ENCODE data around the gene CIC. TPM values are rescaled to one million over a fixed set of nuclear protein-coding genes. Genes with fewer than 3 reads are reported as not detected.
"Not testable (repeated sequence)": the region's sequence is repeated elsewhere in the genome, so short reads cannot be mapped to it uniquely, and the experiment has no call there.

CIC gene
- total RNA-seq, 3 donors from 2014 or later: 54.9 to 67.3 (median 64.1) TPM

DNA sequence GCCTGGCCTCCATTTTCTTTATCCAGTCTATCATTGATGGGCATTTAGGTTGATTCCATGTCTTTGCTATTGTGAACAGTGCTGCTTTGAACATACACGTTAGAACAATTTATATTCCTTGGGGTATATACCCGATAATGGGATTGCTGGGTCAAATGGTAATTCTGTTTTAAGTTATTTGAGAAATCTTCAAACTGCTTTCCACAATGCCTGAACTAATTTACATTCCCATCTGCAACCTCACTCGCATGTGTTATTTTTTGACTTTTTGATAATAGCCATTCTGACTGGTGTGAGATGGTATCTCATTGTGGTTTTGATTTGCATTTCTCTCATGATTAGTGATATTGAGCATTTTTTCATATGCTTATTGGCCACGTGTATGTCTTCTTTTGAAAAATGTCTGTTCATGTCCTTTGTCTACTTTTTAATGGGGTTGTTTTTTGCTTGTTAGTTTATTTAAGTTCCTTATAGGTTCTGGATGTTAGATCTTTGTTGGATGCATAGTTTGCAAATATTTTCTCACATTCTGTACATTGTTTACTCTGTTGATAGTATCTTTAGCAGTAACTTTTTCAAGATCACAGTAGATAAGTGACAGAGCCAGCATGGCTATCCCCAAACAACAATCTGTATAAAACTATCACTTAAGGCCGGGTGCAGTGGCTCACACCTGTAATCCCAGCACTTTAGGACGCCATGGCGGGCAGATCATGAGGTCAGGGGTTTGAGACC, 70.2 kb downstream of the CIC start:
- not testable (repeated sequence) for DNase-seq; H3K9me3 Mint-ChIP-seq; H3K27me3 Mint-ChIP-seq (ENCODE audit: low read depth); H3K4me3 Mint-ChIP-seq; ATAC-seq; H3K36me3 Mint-ChIP-seq (ENCODE audit: insufficient read depth); H3K4me1 Mint-ChIP-seq (ENCODE audit: low read depth)

DNA sequence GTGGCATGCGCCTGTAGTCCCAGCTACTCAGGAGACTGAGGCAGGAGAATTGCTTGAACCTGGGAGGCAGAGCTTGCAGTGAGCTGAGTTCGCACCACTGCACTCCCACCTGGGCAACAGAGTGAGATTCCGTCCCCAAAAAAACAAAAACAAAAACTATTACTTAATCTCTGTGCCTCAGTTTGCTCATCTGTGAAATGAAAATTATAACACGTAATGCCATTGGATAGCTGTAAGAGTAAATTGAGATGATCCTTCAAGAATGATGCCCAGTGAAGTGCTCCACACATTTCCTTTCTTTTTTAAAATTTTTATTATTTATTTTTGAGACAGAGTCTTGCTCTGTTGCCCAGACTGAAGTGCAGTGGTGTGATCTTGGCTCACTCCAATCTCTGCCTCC, 70.9 kb downstream of the CIC start:
- DNase-seq; H3K4me3 Mint-ChIP-seq; H3K9me3 Mint-ChIP-seq; ATAC-seq; H3K4me1 Mint-ChIP-seq (ENCODE audit: low read depth); H3K36me3 Mint-ChIP-seq (ENCODE audit: insufficient read depth); H3K27me3 Mint-ChIP-seq (ENCODE audit: low read depth): not testable (repeated sequence)

DNA sequence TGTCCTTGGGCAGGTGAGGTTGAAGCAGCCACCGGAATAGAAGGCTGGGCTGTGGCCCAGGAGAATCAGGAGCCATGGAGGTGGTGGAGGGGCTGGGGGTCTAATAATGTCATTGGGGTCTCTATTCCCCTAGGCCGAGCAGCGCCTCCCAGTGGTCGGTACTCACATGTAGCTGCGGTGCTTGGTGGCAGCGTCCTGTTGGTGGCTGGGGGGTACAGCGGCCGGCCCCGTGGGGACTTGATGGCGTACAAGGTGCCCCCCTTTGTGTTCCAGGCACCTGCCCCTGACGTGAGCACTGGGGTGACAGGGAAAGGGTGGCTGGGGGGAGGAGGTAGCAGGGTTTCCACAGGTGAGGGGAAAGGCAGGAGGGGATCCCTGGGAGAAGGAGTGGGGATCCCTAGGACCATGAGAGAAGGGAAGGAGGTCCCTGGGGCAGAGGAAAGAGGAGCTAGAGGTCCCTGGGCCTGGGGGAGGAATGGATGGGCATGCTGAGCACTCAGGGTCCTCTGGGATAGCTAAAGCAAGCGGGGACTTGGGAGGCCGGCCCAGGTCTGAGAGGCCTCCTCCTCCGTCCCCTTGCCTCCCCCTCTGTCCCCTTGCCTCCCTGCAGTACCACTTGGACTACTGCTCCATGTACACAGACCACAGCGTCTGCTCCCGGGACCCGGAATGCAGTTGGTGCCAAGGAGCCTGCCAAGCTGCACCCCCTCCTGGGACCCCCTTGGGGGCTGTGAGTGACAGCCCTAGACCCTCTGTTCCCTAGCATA, 74.5 kb downstream of the CIC start:
- peaks cover 9% of the 10 kb centered on the region for H3K36me3 Mint-ChIP-seq (ENCODE audit: insufficient read depth)
- H3K4me3 Mint-ChIP-seq: no peak overlapping the region
- no peaks in the 10 kb centered on the region for H3K27me3 Mint-ChIP-seq (ENCODE audit: low read depth)
- DNase-seq (no peak), ATAC-seq (no peak)
- no peaks in the 10 kb centered on the region for H3K9me3 Mint-ChIP-seq
- no peaks in the 10 kb centered on the region for H3K4me1 Mint-ChIP-seq (ENCODE audit: low read depth)

DNA sequence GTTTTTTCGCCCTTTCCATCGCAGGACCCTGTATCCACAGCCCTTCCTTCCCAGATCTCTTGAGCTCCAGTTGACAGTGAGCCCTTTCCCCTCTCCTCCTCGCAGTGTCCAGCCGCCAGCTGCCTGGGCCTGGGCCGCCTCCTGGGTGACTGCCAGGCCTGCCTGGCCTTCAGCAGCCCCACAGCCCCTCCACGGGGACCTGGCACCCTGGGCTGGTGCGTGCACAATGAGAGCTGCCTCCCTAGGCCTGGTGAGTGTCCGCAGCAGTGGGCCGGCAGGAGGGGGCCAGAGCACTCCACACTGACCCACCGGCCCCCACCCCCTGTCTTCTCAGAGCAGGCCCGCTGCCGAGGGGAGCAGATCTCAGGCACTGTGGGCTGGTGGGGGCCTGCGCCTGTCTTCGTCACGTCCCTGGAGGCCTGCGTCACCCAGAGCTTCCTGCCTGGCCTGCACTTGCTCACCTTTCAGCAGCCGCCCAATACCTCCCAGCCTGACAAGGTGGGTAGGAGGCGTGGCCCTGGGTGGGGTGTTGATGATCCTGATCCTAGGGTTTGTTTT, 75.4 kb downstream of the CIC start:
- ATAC-seq (no peak), DNase-seq (no peak)
- H3K36me3 Mint-ChIP-seq (ENCODE audit: insufficient read depth): peaks cover 9% of the 10 kb centered on the region
- no peaks in the 10 kb centered on the region for H3K27me3 Mint-ChIP-seq (ENCODE audit: low read depth)
- H3K9me3 Mint-ChIP-seq: no peaks in the 10 kb centered on the region
- no peaks in the 10 kb centered on the region for H3K4me1 Mint-ChIP-seq (ENCODE audit: low read depth)
- no peak overlapping the region for H3K4me3 Mint-ChIP-seq

Other genes with a start within 250 kb of the CIC start
- gene GRIK5, start 199.0 kb upstream of the CIC start, total RNA-seq: 1 to 10 TPM in 1 of 3 donors, under 1 TPM in 2; 0.49 to 1.1 (median 0.61) TPM
- 10 to 100 TPM; 19.9 to 20.7 (median 20.6) TPM for gene ZNF574, start 193.1 kb upstream of the CIC start, total RNA-seq
- 100 to 1,000 TPM in 1 of 3 donors, 10 to 100 TPM in 2; 83.9 to 123 (median 85.7) TPM for gene POU2F2, start 136.8 kb upstream of the CIC start, total RNA-seq
- gene DEDD2, start 51.6 kb upstream of the CIC start, total RNA-seq: 10 to 100 TPM; 25.2 to 29.1 (median 28.1) TPM
- gene ZNF526, start 48.9 kb upstream of the CIC start, total RNA-seq: 10 to 100 TPM; 17.2 to 19.4 (median 18.7) TPM
- 10 to 100 TPM; 51.9 to 56.4 (median 55.2) TPM for gene GSK3A, start 26.6 kb upstream of the CIC start, total RNA-seq
- gene ERF, start 14.1 kb upstream of the CIC start, total RNA-seq: 10 to 100 TPM; 86.2 to 95.4 (median 89.1) TPM
- 1 to 10 TPM in 2 of 3 donors, under 1 TPM in 1; 0.58 to 1.5 (median 1.3) TPM for gene PRR19, start 32.9 kb downstream of the CIC start, total RNA-seq
- 10 to 100 TPM; 55.2 to 67.8 (median 60.0) TPM for gene PAFAH1B3, start 33.4 kb downstream of the CIC start, total RNA-seq
- gene TMEM145, start 44.1 kb downstream of the CIC start, total RNA-seq: not detected
- gene MEGF8, start 56.4 kb downstream of the CIC start, total RNA-seq: 1 to 10 TPM; 6.9 to 7.6 (median 6.9) TPM
- not detected for gene CNFN, start 121.0 kb downstream of the CIC start, total RNA-seq
- gene LIPE, start 158.1 kb downstream of the CIC start, total RNA-seq: 10 to 100 TPM; 23.0 to 29.1 (median 28.0) TPM
- not detected for gene CXCL17, start 173.7 kb downstream of the CIC start, total RNA-seq